Calu3 (cell line): ENCODE data around the gene KAT2B. TPM values are rescaled to one million over a fixed set of nuclear protein-coding genes. Genes with fewer than 3 reads are reported as not detected.

Experiments used
- BruUV-seq: library from RNA; stranded (reverse); fragments of 400-500 nt; replicated peaks from 2 replicates; lab custom pipeline; 2021; lab: Mats Ljungman, UMichigan
- CTCF ChIA-PET: fragments of 300-600 bp; sonication (Branson Sonifier 250); formaldehyde crosslinking; loops from one replicate; lab custom pipeline; 2022; ENCODE audit warnings: antibody characterized with exemption; lab: Charles Lee
- DNase-seq: peaks from one replicate; pipeline ENCODE4 v3.0.0; 2022
- H3K27ac Mint-ChIP-seq: one replicate; pipeline ENCODE4 v1.8.0; 2022; ENCODE audit warnings: mixed read lengths; ENCODE audit not compliant: unreplicated experiment
- H3K27me3 Mint-ChIP-seq: one replicate; pipeline ENCODE4 v1.8.0; 2022; ENCODE audit warnings: mixed read lengths; ENCODE audit not compliant: unreplicated experiment
- H3K36me3 Mint-ChIP-seq: one replicate; pipeline ENCODE4 v1.8.0; 2022; ENCODE audit warnings: mild to moderate bottlenecking, moderate library complexity, mixed read lengths; ENCODE audit not compliant: insufficient read depth, unreplicated experiment
- H3K4me1 Mint-ChIP-seq: one replicate; pipeline ENCODE4 v1.8.0; 2022; ENCODE audit warnings: mild to moderate bottlenecking, low read depth, mixed read lengths; ENCODE audit not compliant: unreplicated experiment
- H3K4me3 Mint-ChIP-seq: one replicate; pipeline ENCODE4 v1.8.0; 2022; ENCODE audit warnings: mild to moderate bottlenecking, low read depth, moderate library complexity, mixed read lengths; ENCODE audit not compliant: unreplicated experiment
- H3K9me3 Mint-ChIP-seq: one replicate; pipeline ENCODE4 v1.8.0; 2022; ENCODE audit warnings: low read depth, mixed read lengths; ENCODE audit not compliant: unreplicated experiment
- CTCF ChIP-seq: fragments of 200-600 bp; IDR thresholded peaks from one replicate; pipeline ENCODE4 v1.8.0; 2022; ENCODE audit warnings: antibody characterized with exemption; ENCODE audit not compliant: unreplicated experiment
- intact Hi-C: fragments of 100-400 bp; cut with micrococcal nuclease; formaldehyde crosslinking; loops from one replicate; pipeline ENCODE4 v1.10.0; 2022; ENCODE audit not compliant: unreplicated experiment
- total RNA-seq: library from RNA; stranded (reverse); gene quantifications from 2 replicates; pipeline ENCODE4 v1.2.3, GENCODE V29; 2022

KAT2B gene
- total RNA-seq, 1 experiment from 2014 or later = 13.8 TPM

DNA sequence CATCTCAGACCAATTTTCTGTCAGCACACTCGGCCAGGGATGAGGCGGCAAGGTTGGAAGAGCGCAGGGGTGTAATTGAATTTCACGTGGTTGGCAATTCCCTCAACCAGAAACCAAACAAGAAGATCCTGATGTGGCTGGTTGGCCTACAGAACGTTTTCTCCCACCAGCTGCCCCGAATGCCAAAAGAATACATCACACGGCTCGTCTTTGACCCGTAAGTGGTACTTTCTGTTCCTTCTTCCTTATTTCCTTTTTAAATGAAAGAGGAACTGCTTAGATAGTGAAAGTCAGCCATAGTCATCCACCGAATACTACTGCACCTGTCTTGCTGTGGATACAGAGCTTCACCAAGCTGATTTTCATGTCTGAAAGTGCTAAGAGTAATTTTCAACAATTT lies 85.7 kb downstream of the KAT2B start:
- no peak for DNase-seq
- BruUV-seq = no TSS peak
- no peaks in the 10 kb centered on the region for H3K9me3 Mint-ChIP-seq
- intact Hi-C loops = no loop called here
- no peak overlapping the region for H3K4me3 Mint-ChIP-seq
- no peak for TF ChIP-seq CTCF
- H3K36me3 Mint-ChIP-seq = no peaks in the 10 kb centered on the region
- CTCF ChIA-PET = no interaction called here
- H3K27me3 Mint-ChIP-seq = no peaks in the 10 kb centered on the region
- no peak overlapping the region for H3K27ac Mint-ChIP-seq
- no peaks in the 10 kb centered on the region for H3K4me1 Mint-ChIP-seq

- Mint-ChIP-seq H3K27ac (no peak overlapping the region), H3K4me3 (no peak overlapping the region), H3K4me1 (no peaks in the 10 kb centered on the region), H3K9me3 (no peaks in the 10 kb centered on the region), H3K27me3 (no peaks in the 10 kb centered on the region), H3K36me3 (no peaks in the 10 kb centered on the region)
- DNase-seq = no peak
- no TSS peak for BruUV-seq
- intact Hi-C loops = no loop called here
- no peak for TF ChIP-seq CTCF
- CTCF ChIA-PET = no interaction called here
Observed at GRCh38 chr3:20128358-20128757, 88.1 kb downstream of the KAT2B start.

DNA sequence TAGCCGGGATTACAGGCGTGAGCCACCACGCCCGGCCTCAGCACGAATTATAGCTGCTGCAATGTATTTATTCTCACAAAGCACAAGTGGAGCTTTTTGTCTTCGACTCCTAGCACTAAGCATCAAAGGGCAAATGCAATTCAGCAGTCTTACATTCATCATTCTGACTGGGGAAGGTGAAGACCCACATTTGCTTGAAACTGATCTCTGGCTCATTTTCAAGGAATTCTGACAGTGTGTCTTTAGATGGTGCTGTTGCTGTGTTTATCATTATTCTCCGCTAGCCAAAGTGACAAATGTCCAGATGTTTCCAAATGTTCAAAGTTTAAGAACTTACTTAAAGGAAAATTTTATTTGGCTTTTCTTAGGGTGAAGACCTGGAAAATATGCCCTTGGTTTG lies 89.9 kb downstream of the KAT2B start:
- CTCF ChIA-PET = no interaction called here
- intact Hi-C loops = no loop called here
- no peak for TF ChIP-seq CTCF
- no peak overlapping the region for H3K4me3 Mint-ChIP-seq
- BruUV-seq = no TSS peak
- DNase-seq = no peak
- H3K36me3 Mint-ChIP-seq = no peaks in the 10 kb centered on the region
- no peaks in the 10 kb centered on the region for H3K9me3 Mint-ChIP-seq
- H3K27ac Mint-ChIP-seq = no peak overlapping the region
- no peaks in the 10 kb centered on the region for H3K4me1 Mint-ChIP-seq
- H3K27me3 Mint-ChIP-seq = no peaks in the 10 kb centered on the region

- H3K4me1 Mint-ChIP-seq = no peaks in the 10 kb centered on the region
- TF ChIP-seq CTCF = no peak
- H3K27me3 Mint-ChIP-seq = no peaks in the 10 kb centered on the region
- intact Hi-C loops = no loop called here
- CTCF ChIA-PET = no interaction called here
- no TSS peak for BruUV-seq
- no peaks in the 10 kb centered on the region for H3K36me3 Mint-ChIP-seq
- no peak overlapping the region for H3K27ac Mint-ChIP-seq
- no peak overlapping the region for H3K4me3 Mint-ChIP-seq
- no peaks in the 10 kb centered on the region for H3K9me3 Mint-ChIP-seq
- DNase-seq = no peak
Observed at GRCh38 chr3:20136231-20136630, 96.0 kb downstream of the KAT2B start.
